Measurements from ENCODE around the gene ACTA2. TPM values are rescaled to one million over a fixed set of nuclear protein-coding genes. Genes with fewer than 3 reads are reported as not detected.

The ACTA2 gene
- total RNA-seq, 3 donors from 2014 or later (not counting 1 experiment from before 2014, with no cell fraction given): 5.0 to 13.1 (median 7.4) TPM

DNA sequence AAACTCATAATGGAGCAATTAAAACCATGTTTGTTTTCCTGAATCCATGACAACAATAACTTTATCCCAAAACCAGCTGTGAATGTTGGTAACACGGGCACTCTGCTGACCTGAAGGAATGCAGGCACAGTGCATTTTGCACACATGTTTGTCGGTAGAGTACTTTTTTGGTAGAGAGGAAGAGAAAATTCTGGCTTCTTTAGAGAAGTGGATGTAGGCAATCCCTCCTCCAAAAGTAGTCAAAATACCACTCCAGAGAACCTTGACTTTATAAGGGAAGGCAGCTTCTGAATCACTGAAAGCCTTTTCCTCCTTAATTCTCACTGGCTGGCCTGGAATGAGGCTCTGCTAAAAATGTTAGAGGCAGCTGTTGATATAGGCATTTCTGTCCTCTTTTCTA is 15.8 kb upstream of the ACTA2 start:
- WGBS (ENCODE audit: insufficient coverage): 95% methylated on average over 2 of the region's 2 CpGs
- DNase-seq (no peak), ATAC-seq (no peak)
- H3K27ac Mint-ChIP-seq: no peak overlapping the region
- no peak overlapping the region for H3K27ac ChIP-seq (ENCODE audit: low read length)
- H3K4me1 Mint-ChIP-seq: no peaks in the 10 kb centered on the region
- no peak overlapping the region for H3K4me3 ChIP-seq (ENCODE audit: low read length)
- TF ChIP-seq, protein P1, sequence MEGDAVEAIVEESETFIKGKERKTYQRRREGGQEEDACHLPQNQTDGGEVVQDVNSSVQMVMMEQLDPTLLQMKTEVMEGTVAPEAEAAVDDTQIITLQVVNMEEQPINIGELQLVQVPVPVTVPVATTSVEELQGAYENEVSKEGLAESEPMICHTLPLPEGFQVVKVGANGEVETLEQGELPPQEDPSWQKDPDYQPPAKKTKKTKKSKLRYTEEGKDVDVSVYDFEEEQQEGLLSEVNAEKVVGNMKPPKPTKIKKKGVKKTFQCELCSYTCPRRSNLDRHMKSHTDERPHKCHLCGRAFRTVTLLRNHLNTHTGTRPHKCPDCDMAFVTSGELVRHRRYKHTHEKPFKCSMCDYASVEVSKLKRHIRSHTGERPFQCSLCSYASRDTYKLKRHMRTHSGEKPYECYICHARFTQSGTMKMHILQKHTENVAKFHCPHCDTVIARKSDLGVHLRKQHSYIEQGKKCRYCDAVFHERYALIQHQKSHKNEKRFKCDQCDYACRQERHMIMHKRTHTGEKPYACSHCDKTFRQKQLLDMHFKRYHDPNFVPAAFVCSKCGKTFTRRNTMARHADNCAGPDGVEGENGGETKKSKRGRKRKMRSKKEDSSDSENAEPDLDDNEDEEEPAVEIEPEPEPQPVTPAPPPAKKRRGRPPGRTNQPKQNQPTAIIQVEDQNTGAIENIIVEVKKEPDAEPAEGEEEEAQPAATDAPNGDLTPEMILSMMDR (IDR thresholded peaks at IDR 0.05): no peak
- no peaks in the 10 kb centered on the region for H3K4me1 ChIP-seq (ENCODE audit: control insufficient read depth, insufficient read depth, low read length)
- H3K27me3 ChIP-seq (ENCODE audit: control insufficient read depth, insufficient read depth, low read length): no peaks in the 10 kb centered on the region
- H3K9me3 ChIP-seq (ENCODE audit: control insufficient read depth, insufficient read depth, low read length): no peaks in the 10 kb centered on the region
- H3K4me3 Mint-ChIP-seq: no peak overlapping the region
- no peaks in the 10 kb centered on the region for H3K36me3 ChIP-seq (ENCODE audit: control insufficient read depth, insufficient read depth, low read length)
- intact Hi-C loops (cut with micrococcal nuclease): no loop called here
- H3K36me3 Mint-ChIP-seq: no peaks in the 10 kb centered on the region
- no peaks in the 10 kb centered on the region for H3K27me3 Mint-ChIP-seq (ENCODE audit: low read depth in 2 of 2)
- H3K9me3 Mint-ChIP-seq: no peaks in the 10 kb centered on the region

DNA sequence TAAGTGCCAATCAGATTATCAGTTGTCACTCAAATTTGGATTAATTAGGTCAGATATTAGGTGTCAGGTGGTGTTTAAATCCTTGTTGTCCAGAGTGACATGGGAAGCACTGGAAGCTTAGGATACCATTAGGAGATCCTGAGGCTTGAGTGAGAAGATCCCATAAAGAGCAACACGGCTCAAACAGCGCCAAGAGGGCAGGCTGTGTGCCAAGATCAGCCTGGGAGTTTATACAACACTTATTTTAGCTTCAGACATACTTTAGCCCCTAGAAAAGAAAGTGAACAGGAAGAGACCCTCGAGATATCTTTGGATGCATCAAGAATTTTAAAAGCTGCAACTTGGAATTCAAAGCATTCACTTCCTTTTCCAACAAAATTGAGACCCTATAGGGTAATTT is 14.2 kb upstream of the ACTA2 start:
- H3K27ac Mint-ChIP-seq: no peak overlapping the region
- no peaks in the 10 kb centered on the region for H3K36me3 Mint-ChIP-seq
- no peak overlapping the region for H3K4me3 Mint-ChIP-seq
- intact Hi-C loops (cut with micrococcal nuclease): no loop called here
- H3K27me3 ChIP-seq (ENCODE audit: control insufficient read depth, insufficient read depth, low read length): no peaks in the 10 kb centered on the region
- H3K36me3 ChIP-seq (ENCODE audit: control insufficient read depth, insufficient read depth, low read length): no peaks in the 10 kb centered on the region
- ATAC-seq (no peak), DNase-seq (no peak)
- no peaks in the 10 kb centered on the region for H3K9me3 ChIP-seq (ENCODE audit: control insufficient read depth, insufficient read depth, low read length)
- no peak overlapping the region for H3K4me3 ChIP-seq (ENCODE audit: low read length)
- H3K4me1 Mint-ChIP-seq: peaks cover 7 to 11% of the 10 kb centered on the region in 2 donors
- H3K27me3 Mint-ChIP-seq (ENCODE audit: low read depth in 2 of 2): no peaks in the 10 kb centered on the region
- H3K4me1 ChIP-seq (ENCODE audit: control insufficient read depth, insufficient read depth, low read length): peaks cover 2% of the 10 kb centered on the region
- WGBS (ENCODE audit: insufficient coverage): 87% methylated on average over 3 of the region's 3 CpGs
- TF ChIP-seq, protein P1 (IDR thresholded peaks at IDR 0.05): no peak
- no peak overlapping the region for H3K27ac ChIP-seq (ENCODE audit: low read length)
- no peaks in the 10 kb centered on the region for H3K9me3 Mint-ChIP-seq

DNA sequence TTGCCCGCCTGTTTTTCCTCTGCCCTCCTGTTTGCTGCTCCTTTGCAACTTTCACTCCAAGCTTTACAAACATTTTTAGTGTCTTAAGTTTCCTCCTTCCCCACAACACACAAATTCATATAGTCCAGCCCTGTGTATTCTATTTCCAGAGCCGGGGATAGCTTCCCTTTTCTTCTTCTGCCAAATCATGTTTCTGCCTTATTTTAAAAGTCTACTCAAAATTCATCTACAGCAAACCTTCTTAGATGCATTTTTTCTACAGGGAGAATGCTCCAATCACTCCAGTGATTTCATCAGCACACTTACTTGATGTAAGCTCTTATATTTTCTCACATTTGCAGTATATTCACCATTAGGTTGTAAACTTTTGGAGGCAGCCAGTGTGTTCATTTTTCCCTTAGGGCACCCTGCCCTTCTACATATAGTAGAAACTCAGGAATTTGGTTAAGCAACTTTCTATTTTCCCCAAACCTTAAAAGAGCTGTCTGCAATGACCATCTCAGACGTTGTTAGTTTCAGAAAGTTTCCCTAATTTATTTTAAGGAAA is 12.4 kb upstream of the ACTA2 start:
- 83% methylated on average over 3 of the region's 3 CpGs for WGBS (ENCODE audit: insufficient coverage)
- no peaks in the 10 kb centered on the region for H3K36me3 ChIP-seq (ENCODE audit: control insufficient read depth, insufficient read depth, low read length)
- no peak overlapping the region for H3K4me3 Mint-ChIP-seq
- TF ChIP-seq, protein P1 (IDR thresholded peaks at IDR 0.05): no peak
- DNase-seq (no peak), ATAC-seq (no peak)
- no peaks in the 10 kb centered on the region for H3K9me3 ChIP-seq (ENCODE audit: control insufficient read depth, insufficient read depth, low read length)
- H3K9me3 Mint-ChIP-seq: no peaks in the 10 kb centered on the region
- no peak overlapping the region for H3K4me3 ChIP-seq (ENCODE audit: low read length)
- intact Hi-C loops (cut with micrococcal nuclease): no loop called here
- H3K27ac ChIP-seq (ENCODE audit: low read length): no peak overlapping the region
- no peak overlapping the region for H3K27ac Mint-ChIP-seq
- H3K27me3 ChIP-seq (ENCODE audit: control insufficient read depth, insufficient read depth, low read length): no peaks in the 10 kb centered on the region
- no peaks in the 10 kb centered on the region for H3K36me3 Mint-ChIP-seq
- peaks cover 2% of the 10 kb centered on the region for H3K4me1 ChIP-seq (ENCODE audit: control insufficient read depth, insufficient read depth, low read length)
- no peaks in the 10 kb centered on the region for H3K27me3 Mint-ChIP-seq (ENCODE audit: low read depth in 2 of 2)
- H3K4me1 Mint-ChIP-seq: peaks cover 16 to 23% of the 10 kb centered on the region in 2 donors

DNA sequence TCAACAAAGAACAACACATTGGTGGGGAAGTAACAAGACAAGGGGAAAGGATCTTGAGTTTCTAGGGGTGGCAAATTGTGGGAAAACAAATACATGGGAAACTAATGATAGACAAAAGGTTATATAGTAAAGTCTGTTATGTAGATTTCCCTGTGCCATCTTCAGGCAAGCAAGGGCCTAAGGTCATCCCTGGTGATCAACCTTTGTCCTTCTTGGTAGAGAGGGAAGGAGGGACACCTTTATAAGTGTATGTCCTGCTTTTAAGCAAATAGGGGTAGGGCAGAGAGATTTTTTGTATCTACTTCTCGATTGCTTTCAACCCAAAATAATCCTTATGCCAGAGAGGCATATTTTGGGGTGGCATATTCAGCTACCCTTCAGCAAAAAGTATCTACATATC is 11.8 kb upstream of the ACTA2 start:
- intact Hi-C loops (cut with micrococcal nuclease): no loop called here
- H3K36me3 ChIP-seq (ENCODE audit: control insufficient read depth, insufficient read depth, low read length): no peaks in the 10 kb centered on the region
- no peak for ATAC-seq
- H3K4me1 ChIP-seq (ENCODE audit: control insufficient read depth, insufficient read depth, low read length): peaks cover 2% of the 10 kb centered on the region
- Mint-ChIP-seq H3K27ac (no peak overlapping the region), H3K36me3 (no peaks in the 10 kb centered on the region), H3K27me3 (ENCODE audit: low read depth in 2 of 2) (no peaks in the 10 kb centered on the region), H3K9me3 (no peaks in the 10 kb centered on the region), H3K4me1 (peaks cover 16 to 23% of the 10 kb centered on the region in 2 donors), H3K4me3 (no peak overlapping the region)
- TF ChIP-seq, protein P1 (IDR thresholded peaks at IDR 0.05): no peak
- no CpG with 5 or more reads among the region's 1 CpG for WGBS (ENCODE audit: insufficient coverage)
- DNase-seq: no peak
- H3K9me3 ChIP-seq (ENCODE audit: control insufficient read depth, insufficient read depth, low read length): no peaks in the 10 kb centered on the region
- no peak overlapping the region for H3K27ac ChIP-seq (ENCODE audit: low read length)
- H3K27me3 ChIP-seq (ENCODE audit: control insufficient read depth, insufficient read depth, low read length): no peaks in the 10 kb centered on the region
- no peak overlapping the region for H3K4me3 ChIP-seq (ENCODE audit: low read length)
